ENCODE data around the gene RPUSD2.

Gene RPUSD2, protein sequence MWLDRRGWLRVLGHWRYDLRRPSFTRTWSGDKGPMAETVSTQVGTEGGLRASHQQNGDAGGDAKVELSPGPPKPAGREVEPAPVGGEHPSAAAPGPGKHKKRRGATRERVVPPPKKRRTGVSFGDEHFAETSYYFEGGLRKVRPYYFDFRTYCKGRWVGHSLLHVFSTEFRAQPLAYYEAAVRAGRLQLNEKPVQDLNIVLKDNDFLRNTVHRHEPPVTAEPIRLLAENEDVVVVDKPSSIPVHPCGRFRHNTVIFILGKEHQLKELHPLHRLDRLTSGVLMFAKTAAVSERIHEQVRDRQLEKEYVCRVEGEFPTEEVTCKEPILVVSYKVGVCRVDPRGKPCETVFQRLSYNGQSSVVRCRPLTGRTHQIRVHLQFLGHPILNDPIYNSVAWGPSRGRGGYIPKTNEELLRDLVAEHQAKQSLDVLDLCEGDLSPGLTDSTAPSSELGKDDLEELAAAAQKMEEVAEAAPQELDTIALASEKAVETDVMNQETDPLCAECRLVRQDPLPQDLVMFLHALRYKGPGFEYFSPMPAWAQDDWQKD

GRCh38 chr15:40569129-40569953 is at the start of gene RPUSD2:
Gene RPUSD2 (plus strand): TSS chr15:40569299. CDS start chr15:40569338, 39 bp downstream.
- peak; percentile 97 for DNase-seq (ENCODE audit: low spot score)

DNA sequence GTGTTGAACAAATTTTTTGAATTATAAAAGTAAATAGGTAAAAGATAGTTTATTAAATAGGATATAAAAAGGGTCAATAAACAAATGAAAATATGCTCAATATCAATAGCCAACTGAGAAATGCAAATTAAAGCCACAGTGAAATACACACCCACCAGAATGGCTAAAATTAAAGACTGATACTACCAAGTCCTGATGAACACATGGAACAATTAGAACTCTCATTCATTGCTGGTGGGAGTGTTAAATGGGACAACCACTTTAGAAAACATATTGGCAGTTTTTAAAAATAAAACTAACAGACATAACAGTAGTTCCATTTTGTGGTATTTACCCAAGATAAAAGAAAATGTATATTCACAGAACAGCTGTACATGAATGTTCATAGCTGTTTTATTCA is 45.5 kb upstream of the RPUSD2 start:
- no peak for DNase-seq (ENCODE audit: low spot score)

- DNase-seq (ENCODE audit: low spot score): no peak
Measured at GRCh38 chr15:40525855-40526254, 43.2 kb upstream of the RPUSD2 start.

GRCh38 chr15:40528801-40529200 is 40.3 kb upstream of the RPUSD2 start:
- no peak for DNase-seq (ENCODE audit: low spot score)

- DNase-seq (ENCODE audit: low spot score): no peak
Measured at GRCh38 chr15:40533763-40534364, 35.2 kb upstream of the RPUSD2 start.

GRCh38 chr15:40534371-40534770 is 34.7 kb upstream of the RPUSD2 start:
- no peak for DNase-seq (ENCODE audit: low spot score)

DNA sequence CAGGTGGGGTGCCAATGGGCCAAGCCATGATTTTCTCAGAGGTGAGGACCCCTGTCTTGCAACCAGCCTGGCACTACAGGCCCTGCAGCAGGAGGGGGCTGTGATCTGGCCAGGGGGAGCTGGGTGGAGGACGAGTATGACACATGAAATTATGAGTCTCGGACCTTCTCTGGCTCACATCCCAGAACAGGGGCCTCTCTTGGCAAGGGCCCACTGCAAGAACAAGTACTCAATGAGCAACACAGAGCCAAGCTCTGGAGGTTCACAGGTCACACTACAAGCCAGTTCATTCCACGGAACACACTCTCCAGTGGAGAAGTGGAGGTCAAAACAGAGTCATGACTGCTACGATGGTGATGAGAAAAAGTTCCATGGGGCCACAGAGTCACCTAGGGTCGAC is 32.6 kb upstream of the RPUSD2 start:
- no peak for DNase-seq (ENCODE audit: low spot score)

DNA sequence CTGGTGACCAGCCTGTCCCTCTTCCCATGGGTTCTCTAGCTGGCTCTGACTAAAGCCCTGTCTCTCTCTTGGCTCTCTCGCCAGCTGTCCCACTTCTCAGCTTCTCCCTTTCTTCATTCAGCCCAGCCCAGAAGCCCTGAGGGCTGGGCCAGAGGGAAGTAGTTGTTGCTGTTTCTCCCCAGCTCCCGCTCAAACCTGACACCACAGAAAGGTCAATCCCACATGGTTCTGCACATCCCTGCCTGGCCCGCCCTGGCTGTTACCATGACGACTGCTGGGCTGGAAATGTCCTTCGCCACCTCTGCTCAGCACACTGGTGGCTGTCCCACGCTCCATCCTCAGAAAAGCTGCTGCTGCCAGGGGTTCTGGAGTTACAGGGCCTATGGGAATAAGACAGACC is 30.1 kb upstream of the RPUSD2 start:
- no peak for DNase-seq (ENCODE audit: low spot score)

GRCh38 chr15:40543082-40543481 is 26.0 kb upstream of the RPUSD2 start:
- DNase-seq (ENCODE audit: low spot score): no peak

DNA sequence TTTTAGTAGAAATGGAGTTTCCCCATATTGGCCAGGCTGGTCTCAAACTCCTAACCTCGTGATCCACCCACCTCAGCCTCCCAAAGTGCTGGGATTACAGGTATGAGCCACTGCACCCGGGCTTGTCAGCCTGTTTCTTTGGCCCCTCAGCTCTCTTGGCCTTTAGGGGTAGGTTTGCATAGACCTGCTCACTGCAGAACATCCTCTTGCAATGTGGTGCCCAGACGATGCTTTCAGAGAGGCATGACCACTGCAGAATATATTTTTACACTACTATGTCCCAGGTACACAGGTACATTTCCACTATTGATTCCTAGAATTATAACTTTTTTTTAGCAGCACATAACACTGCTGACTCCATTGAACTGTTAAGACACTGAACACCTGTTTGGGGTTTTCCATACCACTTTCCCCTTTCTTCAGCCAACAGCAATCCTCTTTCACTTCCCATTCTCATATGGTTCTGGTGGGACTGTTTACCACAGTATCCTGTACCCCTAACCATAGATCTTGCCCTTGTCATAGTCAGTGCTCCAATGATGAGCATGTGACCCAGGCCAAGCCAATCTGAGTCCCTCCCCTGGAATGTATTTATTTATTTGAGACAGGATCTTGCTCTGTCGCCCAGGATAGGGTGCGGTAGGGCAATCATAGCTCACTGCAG is 25.3 kb upstream of the RPUSD2 start:
- no peak for DNase-seq (ENCODE audit: low spot score)

DNA sequence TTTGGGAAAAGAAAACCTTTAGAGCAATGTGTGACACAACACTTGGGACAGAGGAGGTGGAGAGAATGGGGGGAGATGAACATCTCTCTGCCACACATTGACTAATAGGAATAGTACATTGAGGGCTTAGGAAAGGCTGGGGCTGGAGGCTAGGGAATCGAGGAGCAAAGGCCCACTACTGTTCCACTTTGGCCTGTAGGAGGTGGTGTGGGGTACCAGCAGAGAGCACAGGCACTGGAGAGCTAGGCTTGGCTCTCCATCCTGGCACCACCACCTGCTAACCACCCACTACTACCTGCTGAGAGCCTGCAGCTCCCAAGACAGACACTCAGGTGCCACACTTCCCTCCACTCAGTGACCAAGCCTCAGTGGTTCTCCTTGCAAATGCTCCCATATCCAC is 23.6 kb upstream of the RPUSD2 start:
- DNase-seq (ENCODE audit: low spot score): no peak

GRCh38 chr15:40548610-40549009 is 20.5 kb upstream of the RPUSD2 start:
- no peak for DNase-seq (ENCODE audit: low spot score)

DNA sequence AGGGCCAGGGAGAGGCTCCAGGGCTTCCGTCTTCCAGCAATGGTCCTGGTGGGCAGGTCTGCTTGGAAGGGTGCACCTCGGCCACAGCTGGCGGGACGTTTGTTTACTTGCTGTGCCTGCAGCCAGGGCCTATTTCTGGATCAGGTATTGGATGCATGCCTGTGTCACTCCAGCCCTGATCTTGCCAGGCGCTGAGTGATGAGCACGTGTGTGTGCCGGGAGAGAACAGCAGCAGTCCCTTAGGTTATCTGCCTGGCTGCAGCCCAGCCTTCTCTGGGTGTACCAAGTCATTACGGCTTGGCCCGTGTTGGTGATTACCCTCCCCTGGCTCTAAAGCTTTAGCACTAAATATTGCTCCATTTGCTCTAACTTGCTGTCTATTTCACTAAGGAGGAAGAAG is 19.2 kb upstream of the RPUSD2 start:
- DNase-seq (ENCODE audit: low spot score): no peak

- DNase-seq (ENCODE audit: low spot score): no peak
Measured at GRCh38 chr15:40550341-40551037, 18.6 kb upstream of the RPUSD2 start.

DNA sequence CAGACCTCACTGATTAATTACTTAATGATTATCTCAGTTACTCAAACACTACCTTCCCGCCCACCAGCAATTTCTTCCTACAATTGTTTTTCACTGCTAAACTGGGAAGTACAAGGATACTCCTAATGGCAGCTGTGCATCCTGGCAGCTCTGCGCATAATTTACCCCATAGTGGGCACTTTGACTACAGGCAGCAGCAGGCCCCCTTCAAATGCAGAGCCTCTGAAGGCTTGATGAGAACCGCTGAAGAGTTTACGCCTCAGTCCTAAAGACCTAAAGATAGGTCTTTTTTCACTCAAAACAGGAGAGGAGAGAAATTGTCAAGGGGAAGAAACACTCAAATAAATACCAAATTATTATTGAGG is 15.0 kb upstream of the RPUSD2 start:
- no peak for DNase-seq (ENCODE audit: low spot score)

DNA sequence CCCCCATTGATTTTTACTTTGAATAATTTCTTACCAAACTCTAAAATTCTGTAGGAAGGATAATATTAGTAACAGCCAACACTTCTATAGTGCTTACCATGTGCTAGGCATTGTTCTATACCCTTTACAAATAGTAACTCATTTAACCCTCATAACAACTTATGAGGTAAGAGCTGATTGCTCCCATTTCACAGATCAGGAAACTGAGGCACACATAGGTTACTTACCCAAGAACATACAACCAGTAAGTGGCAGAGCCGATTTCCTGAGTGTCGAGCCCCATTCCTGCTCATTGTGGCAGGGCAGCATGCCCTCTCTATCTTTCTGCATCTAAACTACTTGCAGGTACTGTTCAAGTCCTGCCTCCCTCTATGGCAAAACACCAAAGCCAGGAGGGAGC is 13.2 kb upstream of the RPUSD2 start:
- DNase-seq (ENCODE audit: low spot score): no peak

DNA sequence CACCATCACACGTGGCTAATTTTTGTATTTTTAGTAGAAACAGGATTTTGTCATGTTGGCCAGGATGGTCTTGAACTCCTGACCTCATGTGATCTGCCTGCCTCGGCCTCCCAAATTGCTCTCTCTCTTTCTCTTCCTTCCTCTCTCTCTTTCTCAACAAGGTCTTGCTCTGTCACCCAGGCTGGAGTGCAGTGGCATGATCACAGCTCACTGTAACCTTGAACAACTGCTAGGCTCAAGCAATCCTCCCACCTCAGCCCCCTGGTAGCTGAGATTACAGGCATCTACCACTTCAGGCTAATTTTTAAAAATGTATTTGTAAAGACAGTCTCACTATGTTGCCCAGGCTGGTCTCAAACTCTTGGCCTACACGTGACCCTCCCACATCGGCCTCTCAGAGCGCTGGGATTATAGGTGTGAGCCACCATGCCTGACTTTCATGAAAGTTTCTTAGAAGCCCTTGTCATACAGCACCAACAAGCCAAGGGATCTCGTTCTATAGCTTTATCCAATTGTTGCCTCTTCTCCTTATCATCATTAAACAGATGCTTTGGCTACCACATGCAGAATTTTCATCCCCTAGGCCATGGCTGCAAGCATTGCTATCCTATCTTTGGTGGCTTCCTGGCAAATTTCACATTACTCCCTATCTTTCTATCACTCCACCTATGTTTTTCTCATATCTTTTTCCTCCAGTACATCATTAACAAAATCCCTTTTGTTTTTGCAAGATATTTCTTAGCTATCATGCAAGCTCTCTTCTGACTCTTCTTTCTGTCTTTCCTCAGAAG is 10.0 kb upstream of the RPUSD2 start:
- DNase-seq (ENCODE audit: low spot score): no peak

- no peak for DNase-seq (ENCODE audit: low spot score)
Measured at GRCh38 chr15:40562691-40563090, 6.4 kb upstream of the RPUSD2 start.

GRCh38 chr15:40563426-40563825 is 5.7 kb upstream of the RPUSD2 start:
- DNase-seq (ENCODE audit: low spot score): no peak

GRCh38 chr15:40564591-40565332 is 4.3 kb upstream of the RPUSD2 start, which contains the start of gene CCDC32:
Gene CCDC32 (minus strand): TSS chr15:40565042. CDS start chr15:40563015, 2,027 bp downstream.
- peak; percentile 99 for DNase-seq (ENCODE audit: low spot score)

Measured in hepatic stellate cell (primary cell).